HS-27A (cell line): Measurements from ENCODE around the gene SERAC1.
A peak's percentile ranks its signal among the peaks of the same experiment; 100 is the strongest.
"Not testable (repeated sequence)": the region's sequence is repeated elsewhere in the genome, so short reads cannot be mapped to it uniquely, and the experiment has no call there.

ENCODE experiments used
- DNase-seq: peaks from one replicate; pipeline ENCODE4 v3.0.0-alpha.2; 2012; ENCODE audit warnings: low read depth, missing footprints

Gene SERAC1

DNA sequence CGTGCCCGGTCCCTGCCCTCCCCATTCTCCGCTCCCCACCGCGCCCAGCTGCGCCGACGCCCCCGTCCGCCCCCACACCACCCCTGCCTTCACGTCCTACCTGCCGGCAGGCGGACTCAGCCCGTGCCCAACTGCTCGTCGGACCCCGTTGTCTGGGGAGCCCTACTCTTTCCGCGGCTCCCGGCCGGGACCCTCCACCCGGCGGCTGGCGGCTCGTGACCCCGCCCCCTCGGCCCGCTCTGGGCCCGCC lies at the start of gene SERAC1:
SERAC1 (minus strand) TSS at position 223 of the 250 bp plus-strand sequence. CDS start 9,899 bp downstream, outside the sequence.
- no peak for DNase-seq

DNA sequence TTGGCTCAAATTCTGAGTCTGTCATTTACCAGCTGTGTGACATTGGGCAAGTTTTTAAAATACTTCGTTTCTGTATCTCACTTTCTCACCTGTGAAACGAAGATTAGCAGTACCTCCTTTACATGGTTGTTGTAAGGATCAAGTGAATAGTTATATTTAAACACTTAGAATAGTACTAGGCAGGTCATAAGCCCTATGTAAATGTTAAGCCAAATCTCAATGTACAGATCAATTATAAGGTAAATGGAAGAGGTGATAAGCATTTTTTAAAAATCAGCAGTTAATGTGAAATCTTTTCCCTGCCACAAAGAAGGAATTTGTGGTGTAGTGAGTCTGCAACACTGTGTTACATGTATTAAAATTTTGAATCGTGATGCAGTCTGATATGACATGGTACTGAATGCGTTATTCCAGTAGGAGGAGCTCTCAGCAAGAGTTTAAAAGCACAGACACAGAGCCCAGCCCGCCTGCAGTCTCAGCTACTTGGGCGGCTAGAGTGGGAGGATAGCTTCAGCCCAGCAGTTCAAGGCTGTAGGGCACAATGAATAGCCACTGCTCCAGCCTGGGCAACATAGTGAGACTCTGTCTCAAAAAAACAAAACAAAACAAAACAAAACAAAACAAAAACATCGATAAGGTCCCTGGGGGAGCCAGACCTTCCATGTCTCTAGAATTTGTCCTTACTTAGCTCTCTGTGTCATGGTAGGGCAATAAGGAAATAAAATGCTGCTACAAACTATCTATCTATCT lies 46.0 kb upstream of the SERAC1 start:
- DNase-seq = peak; percentile 74

DNA sequence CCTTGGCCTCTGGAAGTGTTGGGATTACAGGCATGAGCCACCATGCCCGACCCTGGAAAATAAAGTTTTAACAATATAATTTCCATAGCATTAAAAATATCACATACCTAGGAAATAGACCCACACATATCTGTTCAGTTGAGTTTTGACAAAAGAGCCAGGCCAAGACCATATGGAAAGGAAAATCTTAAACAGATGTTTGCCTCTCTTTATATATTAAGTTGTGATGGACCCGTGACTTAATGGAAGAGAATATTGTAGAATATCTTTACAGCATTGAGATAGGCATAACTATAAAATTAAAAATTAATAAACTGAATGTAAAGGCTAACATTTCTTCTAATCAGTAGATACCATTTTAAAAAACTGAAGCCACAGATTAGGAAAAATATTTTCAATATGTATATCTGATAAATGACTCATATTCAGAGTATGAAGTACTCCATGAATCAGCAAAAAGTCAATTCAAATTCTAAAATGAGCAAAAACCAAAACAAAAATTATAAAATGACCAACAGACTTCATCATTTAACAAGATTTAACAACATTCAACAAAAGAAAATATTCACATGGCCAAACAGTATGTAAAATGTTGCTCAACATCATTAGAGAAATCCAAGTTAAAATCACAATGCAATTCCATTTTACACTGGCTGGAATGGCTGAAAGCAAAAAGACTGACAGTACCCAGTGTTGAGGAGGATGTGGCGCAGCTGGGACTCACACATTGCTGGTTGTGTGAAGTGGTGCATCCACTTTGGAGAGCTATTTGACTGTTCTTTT lies 43.4 kb upstream of the SERAC1 start:
- peak; percentile 70 for DNase-seq

DNA sequence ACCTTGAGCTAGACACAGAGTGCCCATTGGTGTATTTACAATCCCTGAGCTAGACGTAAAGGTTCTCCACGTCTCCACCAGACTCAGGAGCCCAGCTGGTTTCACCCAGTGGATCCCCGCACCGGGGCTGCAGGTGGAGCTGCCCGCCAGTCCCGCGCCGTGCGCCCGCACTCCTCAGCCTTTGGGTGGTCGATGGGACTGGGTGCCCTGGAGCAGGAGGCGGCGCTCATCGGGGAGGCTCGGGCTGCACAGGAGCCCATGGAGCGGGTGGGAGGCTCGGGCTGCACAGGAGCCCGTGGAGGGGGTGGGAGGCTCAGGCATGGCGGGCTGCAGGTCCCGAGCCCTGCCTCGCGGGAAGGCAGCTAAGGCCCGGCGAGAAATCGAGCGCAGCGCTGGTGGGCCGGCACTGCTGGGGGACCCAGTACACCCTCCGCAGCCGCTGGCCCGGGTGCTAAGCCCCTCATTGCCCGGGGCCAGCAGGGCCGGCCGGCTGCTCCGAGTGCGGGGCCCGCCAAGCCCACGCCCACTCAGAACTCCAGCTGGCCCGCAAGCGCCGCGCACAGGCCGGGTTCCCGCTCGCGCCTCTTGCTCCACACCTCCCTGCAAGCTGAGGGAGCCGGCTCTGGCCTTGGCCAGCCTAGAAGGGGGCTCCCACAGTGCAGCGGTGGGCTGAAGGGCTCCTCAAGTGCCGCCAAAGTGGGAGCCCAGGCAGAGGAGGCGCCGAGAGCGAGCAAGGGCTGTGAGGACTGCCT lies 41.7 kb upstream of the SERAC1 start:
- DNase-seq = not testable (repeated sequence)

DNA sequence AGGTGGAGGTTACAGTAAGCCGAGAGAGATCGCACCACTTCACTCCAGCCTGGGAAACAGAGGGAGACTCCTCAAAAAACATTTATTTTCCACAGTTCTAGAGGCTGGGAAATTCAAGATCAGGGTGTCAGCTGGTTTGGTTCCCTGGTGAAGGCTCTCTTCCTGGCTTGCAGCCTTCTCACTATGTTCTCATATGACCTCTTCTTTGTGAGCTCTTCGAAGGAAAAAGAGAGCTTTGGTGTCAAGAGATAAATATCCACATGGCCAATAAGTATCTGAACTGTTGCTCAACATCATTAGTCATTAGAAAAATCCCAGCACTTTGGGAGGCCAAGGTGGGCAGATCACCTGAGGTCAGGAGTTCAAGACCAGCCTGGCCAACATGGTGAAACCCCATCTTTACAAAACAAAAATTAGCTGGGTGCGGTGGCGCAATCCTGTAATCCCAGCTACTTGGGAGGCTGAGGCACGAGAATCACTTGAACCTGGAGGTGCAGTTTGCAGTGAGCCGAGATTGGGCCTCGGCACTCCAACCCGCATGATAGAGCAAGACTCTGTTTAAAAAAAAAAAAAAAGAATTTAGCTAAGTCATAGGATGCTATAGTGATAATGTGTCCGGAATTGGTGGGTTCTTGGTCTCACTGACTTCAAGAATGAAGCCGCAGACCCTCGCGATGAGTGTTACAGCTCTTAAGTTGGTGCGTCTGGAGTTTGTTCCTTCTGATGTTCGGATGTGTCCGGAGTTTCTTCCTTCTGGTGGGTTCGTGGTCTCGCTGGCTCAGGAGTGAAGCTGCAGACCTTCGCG lies 40.4 kb upstream of the SERAC1 start:
- DNase-seq = not testable (repeated sequence)

DNA sequence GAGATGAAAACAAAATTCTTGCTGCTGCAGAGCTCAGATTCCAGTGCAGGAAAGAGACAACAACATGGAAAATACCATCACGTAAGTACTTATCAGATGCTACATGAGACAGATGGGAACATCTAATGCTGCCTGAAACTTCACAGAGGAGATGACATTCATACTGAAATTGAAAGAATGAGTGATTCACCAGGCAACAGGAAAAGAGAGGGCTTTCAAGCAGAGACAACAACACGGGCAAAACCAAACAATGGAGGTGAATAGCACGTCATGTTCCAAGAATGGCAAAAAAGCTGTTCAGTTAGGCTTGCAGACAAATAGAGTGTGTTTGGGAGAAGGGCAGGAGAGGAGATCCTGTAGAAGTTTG lies 39.3 kb upstream of the SERAC1 start:
- DNase-seq = no peak

DNA sequence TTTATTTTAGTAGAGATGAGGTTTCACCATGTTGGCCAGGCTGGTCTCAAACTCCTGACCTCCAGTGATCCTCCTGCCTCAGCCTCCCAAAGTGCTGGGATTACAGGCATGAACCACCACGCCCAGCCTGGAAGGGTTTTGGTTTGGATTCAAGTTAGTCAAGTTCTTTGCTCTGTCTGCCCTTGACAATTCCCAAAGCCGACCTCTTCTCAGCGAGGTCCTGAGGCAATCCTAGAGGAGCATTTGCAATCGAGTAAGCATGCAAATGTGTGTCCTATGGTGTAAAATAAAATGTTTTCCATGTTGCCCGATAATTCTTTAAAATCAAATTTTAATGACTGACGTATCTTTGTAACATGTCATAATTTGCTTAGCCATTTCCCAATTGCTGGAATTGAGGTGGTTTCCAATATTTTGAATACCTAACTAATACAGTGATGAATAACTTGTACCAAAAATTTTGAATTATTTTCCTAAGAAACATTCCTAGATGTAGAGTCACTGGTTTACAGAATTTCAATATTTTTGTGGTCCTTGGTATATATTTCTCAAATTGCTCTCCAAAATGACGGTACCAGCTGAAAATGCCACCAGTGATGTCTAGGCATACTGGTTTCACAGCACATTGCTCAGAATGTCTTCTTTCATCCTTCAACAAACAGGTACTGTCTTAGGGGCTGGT lies 38.8 kb upstream of the SERAC1 start:
- DNase-seq = peak; percentile 73

DNA sequence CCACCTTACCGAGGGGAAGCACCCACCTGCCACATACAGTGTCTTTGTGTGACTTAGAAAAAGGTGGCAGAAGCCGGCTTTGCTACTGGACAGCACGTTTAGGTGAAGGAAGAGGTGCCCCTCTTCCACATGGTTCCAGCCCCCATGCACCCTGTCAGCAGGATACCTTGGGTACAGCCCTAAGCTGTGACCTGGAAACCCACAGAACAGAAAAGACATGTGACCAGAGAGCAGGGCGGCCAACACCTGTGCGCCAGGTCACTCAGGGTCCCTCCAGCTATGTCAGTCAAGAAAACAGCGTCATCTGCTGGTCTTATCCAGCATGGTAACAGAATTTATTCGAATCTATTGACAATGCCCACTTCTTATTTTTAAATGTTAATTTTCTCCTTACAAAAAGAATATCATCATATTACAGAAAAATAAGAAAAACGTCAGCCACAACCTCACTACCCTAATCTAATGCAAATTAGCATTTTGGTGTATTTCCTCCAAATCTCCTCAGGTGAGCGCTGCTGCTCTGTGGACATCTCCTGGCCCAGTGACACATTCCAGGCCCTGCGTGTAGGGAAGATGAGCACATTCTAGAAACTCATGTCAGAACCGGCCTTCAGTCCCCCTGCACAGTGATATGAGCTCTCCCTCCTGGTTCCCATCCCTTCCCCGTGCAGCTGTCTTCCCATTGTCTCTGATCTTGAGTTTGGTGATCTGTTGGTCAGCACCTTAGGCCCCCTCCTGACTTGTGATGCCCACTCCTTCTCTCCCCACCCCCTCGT lies 37.3 kb upstream of the SERAC1 start:
- DNase-seq = no peak

DNA sequence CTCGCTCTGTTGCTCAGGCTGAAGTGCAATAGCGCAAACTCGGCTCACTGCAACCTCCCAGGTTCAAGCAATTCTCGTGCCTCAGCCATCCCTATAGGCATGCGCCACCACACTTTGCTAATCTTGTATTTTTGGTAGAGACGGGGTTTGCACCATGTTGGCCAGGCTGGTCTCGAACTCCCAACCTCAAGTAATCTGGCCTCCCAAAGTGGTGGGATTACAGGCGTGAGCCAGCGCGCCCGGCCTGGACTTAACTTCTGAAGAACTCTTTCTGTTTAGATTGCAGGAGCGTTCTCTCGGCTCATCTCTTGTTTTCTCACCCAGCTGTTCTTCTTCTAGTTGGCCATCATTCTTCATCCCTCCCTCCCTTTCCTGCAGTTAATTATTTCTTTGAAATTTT lies 30.4 kb upstream of the SERAC1 start:
- DNase-seq = no peak

DNA sequence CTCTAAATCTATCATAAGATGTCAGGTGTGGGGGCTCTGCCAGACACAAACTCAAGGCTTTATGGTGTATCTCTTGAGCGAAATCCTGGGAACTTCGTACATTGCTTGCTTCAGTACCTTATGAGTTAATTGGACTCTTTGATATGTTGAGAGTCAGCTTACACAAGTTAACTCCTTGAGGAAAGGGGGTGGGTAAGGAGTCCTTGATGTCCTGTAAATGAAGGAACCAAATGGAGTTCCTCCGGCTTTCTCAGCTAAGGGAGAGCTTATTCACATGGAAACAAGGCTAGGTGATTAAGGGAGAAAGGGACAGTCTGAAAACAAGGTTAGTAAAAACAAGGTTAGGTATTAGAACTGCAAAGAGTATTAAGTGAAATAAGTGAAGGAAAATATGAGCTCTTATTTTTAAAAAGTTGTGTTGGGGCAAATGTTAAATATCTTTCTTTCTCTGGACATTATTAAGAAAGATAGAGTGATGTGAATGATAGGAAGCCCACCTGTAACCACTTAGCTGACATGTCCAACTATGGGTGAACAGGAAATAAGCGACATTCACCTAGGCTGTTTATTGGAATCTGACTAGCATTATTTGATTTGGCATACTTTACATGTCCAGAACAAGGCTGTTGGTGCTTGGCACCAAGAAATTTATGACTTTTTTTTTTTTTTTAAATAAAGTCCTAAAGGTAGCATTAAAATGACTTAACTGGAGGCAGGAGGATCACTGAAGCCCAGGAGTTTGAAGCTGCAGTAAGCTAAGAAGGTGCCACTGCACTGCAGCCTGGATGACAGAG lies 26.6 kb upstream of the SERAC1 start:
- no peak for DNase-seq

DNA sequence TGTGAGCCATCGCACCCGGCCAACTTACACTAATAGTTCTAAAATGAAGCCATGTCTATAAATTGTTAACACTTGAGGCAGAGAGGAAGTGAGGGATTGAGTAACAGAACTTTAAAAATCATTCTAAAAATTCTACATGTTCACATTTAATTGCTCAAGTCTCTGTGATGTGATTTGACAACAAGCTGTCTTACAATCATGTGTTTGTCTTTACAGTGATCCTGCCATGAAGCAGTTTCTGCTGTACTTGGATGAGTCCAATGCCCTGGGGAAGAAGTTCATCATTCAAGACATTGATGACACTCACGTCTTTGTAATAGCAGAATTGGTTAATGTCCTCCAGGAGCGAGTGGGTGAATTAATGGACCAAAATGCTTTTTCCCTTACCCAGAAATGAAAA lies 23.7 kb upstream of the SERAC1 start:
- DNase-seq = no peak

DNA sequence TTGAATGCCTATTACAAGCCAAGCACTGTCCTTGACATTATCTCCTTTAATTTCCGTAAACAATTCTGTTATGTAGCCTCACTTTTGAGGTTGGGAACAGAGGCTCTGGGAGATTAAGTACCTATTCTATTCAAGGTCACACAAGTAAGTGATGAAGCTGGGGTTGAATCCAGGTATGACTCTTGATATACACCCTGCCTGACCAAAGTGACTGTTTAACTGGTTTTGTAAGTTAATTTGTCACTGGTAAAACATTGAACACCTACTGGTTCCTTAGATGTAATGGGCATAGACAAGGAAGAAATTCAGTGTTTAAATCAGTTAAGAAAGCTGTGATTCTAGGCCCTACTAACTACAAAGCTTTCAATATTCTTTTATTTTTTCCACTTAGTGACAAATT lies 23.0 kb upstream of the SERAC1 start:
- DNase-seq = no peak

DNA sequence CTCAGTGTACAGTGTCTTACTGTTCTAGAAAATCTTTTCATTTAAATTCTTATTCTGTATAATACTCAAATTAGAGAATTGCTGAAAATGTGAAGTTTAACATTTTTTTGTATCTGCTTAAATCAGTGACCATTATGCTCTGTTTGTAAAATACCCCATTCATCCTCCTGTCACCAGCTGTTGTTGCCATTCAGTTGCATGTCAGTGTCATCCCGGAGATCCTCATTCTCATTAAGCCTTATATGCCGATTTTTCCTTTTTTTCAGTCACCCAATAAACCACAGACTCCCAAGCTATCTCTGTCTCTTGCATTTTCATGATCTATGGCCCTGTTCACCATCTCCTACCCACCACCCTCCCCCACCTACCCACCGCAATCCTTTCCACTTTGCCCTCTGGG lies 20.5 kb upstream of the SERAC1 start:
- DNase-seq = no peak

DNA sequence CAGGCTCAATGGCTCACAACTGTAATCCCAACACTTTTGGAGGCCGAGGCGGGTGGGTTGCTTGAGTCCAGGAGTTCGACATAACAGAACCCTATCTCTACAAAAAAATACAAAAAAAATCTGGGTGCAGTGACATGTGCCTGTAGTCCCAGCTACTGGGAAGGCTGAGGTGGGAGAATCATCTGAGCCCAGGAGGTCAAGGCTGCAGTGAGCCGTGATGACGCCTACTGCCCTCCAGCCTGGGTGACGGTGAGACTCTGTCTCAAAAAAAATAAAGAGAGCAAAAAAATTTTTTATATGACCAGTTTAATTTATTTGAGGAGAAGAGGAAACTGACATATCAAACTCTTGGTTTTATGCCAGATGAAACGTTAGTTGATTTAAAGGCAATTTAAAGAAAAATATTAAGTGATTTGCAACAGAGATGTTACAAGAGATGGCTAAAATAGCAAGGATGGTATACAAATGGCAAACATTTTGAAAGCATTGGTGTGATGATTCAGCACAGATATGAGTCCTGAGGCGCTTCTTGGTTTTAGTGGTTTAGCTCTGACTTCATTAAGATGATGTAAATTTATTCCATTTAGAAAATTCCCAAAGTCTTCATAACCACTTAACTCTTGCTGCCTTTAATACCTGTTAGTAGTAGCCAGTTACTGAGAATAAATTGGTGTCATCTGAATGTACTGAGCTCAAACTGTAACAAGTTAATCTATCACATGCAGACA lies 17.8 kb upstream of the SERAC1 start:
- no peak for DNase-seq

DNA sequence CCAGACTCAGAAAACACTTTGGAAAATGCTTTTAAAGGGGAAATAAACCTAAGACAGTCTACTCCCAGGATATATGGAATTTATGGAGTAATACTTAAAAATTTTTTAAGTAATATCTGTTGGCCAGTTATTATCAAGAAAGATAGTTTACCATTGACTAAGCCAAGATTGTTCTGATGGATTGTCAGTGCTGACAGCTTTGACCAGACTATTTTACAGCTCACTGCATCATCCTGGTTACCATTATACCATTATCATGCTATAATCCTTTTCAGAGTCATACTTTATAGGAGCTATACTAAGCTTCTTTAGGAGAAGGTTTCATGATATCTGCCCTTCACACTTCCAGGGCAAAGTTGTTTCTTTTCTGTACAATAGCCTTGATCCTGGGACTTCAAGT lies 16.5 kb upstream of the SERAC1 start:
- no peak for DNase-seq

DNA sequence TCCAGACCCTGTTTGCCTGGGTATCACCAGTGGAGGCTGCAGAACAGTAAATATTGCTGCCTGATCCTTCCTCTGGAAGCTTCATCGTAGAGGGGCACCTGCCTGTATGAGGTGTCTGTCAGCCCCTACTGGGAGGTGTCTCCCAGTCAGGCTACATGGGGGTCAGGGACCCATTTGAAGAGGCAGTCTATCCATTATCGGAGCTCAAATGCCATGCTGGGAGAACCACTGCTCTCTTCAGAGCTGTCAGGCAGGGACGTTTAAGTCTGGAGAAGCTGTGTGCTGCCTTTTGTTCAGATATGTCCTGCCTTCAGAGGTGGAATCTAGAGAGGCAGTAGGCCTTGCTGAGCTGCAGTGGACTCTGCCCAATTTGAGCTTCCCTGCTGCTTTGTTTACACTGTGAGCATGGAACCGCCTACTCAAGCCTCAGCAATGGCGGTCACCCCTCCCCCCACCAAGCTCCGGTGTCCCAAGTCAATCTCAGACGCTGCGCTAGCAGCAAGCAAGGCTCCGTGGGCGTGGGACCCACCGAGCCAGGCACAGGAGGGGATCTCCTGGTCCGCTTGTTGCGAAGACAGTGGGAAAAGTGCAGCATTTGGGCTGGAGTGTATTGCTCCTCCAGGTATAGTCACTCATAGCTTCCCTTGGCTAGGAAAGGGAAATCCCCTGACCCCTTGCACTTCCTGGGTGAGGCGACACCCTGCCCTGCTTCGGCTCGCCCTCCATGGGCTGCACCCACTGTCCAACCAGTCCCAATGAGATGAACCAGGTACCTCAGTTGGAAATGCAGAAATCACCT lies 15.3 kb upstream of the SERAC1 start:
- not testable (repeated sequence) for DNase-seq

DNA sequence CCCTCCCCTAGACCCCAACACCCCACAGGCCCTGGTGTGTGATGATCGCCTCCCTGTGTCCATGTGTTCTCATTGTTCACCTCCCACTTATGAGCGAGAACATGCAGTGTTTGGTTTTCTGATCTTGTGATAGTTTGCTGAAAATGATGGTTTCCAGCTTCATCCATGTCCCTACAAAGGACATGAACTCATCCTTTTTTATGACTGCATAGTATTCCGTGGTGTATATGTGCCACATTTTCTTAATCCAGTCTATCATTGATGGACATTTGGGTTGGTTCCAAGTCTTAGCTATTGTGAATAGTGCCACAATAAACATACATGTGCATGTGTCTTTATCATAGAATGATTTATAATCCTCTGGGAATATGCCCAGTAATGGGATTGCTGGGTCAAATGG lies 9.7 kb upstream of the SERAC1 start:
- not testable (repeated sequence) for DNase-seq

DNA sequence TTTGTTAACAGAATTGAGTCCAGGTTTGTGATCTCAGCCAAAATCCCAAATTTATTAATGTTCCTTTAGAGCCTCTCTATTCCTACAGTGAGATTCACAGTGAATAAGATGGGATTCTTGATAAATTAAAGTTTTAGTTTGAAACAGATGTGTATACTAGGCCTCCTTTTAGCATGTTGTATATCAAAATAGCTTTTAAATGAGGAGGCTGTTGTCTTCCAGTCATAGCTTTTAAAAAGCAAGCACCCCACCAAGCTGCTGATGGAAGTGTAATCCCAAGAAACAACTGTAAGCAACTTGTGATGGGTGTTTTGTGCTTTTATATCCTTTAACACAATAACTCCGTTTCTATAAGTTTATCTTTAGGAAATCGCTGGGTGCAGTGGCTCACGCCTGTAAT lies 7.0 kb upstream of the SERAC1 start:
- no peak for DNase-seq

DNA sequence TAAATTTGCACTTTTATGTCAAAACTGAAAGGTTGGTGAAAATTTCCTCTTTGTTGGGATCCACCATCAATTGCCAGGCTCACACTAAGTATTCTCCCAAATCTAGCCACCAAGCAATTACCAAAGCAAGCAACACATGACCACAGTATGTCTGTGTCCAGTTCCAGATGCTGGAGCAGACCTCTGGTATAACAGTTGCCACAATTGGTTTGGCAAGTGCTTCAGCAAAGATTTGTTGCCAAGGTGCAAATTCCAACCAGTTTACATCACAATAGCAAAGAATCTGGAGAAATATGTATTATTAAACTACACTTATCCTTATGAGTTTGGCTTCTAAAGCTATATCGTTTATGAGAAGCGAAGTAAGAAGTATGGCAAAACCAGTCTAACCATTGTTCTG lies 6.5 kb upstream of the SERAC1 start:
- DNase-seq = peak; percentile 89
